Measurements from ENCODE around the gene NELL1.

Gene NELL1

GRCh38 chr11:20669820-20670684, 666 bp downstream of the NELL1 start:
- no peak for DNase-seq

DNA sequence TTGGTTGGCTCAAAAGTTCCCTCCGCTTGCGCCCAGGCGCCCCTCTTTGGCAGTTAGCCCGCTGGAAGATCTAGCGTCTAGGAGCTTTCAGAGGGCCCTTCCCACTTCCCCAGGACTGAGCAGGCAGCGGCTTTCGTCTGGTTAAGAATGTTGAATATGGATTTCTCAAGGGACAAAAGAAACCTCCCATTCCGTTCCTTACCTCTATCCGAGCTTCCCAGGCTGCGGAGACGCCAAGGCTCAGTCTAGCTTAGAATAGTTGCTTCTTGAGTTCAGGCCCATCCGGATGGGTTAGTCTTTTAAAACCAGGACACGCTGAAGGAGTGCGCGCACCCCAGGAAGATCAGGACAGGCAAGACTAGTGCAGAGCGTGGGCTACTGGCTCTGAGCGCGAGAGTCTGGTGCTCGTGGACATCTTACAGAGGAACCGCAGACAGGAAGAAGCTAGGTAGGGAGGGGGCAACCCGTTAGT, 1.6 kb downstream of the NELL1 start:
- DNase-seq: no peak

- peak; percentile 85 for DNase-seq
Observed at GRCh38 chr11:20671856-20672546, 2.6 kb downstream of the NELL1 start.

DNA sequence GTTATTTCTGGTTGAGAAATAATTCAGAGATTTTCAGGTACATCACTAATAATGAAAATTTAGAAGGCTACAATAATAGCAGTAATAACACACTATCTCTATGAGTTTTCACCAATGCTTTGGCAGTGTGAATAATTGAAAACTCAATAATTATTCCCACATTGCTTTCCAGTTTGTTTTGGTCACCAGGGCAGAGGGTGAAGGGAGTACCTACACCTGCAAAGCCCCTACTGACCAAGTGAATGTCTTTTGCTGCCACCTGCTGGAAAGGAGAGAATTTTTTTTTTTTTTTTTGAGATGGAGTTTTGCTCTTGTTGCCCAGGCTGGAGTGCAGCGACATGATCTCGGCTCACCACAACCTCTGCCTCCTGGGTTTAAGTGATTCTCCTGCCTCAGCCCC, 3.2 kb downstream of the NELL1 start:
- DNase-seq: peak; percentile 59

GRCh38 chr11:20676658-20677057, 7.3 kb downstream of the NELL1 start:
- no peak for DNase-seq

DNA sequence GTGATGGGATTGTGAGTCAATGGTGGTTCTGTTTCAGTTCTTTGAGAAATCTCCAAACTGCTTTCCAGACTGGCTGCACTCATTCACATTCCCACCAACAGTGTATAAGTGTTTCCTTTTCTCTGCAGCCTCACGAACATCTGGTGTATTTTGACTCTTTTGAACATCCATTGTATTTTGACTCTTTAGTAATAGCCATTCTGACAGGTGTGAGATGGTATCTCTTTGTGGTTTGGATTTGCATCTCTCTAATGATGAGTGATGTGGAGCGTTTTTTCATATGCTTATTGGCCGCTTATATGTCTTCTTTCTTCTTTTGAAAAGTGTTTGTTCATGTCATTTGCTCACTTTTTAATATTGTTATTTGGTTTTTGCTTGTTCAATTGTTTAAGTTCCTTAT, 19.4 kb downstream of the NELL1 start:
- no peak for DNase-seq

- no peak for DNase-seq
Observed at GRCh38 chr11:20707876-20708275, 38.5 kb downstream of the NELL1 start.

DNA sequence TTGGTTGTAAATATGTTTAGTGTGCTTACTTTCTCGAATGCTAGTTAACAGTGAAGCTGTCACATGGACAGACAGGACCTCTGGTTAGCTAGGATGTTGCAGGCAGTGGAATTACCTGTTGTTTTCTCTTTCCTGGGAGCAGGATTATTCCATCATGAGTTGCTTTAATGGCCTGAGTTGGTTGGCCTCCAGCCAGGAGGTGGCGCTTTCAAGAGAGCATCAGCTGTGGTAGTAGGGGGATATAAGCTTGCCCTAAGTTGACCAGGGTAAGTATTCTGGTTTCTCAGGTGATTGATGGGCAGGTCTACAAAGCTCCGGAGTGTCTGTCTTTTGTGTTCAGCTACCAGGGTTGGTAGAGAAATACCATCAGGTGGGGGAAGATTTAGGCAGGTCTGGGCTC, 43.5 kb downstream of the NELL1 start:
- DNase-seq: no peak

- DNase-seq: no peak
Observed at GRCh38 chr11:20715464-20715863, 46.1 kb downstream of the NELL1 start.

DNA sequence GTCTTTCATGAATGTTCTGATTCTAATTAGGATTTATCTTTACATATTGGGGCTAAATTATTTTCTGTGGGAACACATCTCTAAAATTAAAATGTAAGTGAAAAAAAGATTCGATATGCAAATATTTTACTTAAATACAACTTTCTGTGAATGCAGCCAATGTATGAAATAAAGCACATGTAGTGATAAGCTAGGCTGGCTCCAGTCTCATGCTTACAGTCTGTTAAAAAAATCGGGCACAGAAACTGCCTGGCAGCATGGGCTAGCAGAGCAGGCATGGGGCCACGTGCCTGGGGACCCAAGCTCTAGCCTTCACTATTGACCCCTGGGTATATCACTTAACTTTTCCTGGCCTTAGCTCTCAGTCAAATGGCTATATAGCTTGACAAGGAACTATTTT, 46.5 kb downstream of the NELL1 start:
- no peak for DNase-seq

- no peak for DNase-seq
Observed at GRCh38 chr11:20719821-20720220, 50.4 kb downstream of the NELL1 start.

DNA sequence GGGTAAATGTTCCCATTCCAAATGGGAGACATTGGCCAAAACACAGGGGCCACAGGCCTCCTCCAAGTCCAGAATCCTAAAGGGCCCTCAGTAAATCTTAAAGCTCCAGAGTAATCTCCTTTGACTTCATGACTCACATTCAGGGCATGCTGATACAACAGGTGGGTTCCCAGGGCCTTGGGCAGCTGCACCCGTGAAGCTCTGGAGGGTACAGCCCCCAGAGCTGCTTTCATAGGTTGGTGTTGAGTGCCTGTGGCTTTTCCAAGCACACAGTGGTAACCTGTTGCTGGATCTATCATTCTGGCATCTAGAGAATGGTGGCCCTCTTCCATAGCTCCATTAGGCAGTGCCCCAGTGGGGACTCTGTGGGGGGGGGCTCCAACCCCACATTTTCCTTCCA, 54.0 kb downstream of the NELL1 start:
- no peak for DNase-seq

- DNase-seq: no peak
Observed at GRCh38 chr11:20729597-20730105, 60.3 kb downstream of the NELL1 start.

DNA sequence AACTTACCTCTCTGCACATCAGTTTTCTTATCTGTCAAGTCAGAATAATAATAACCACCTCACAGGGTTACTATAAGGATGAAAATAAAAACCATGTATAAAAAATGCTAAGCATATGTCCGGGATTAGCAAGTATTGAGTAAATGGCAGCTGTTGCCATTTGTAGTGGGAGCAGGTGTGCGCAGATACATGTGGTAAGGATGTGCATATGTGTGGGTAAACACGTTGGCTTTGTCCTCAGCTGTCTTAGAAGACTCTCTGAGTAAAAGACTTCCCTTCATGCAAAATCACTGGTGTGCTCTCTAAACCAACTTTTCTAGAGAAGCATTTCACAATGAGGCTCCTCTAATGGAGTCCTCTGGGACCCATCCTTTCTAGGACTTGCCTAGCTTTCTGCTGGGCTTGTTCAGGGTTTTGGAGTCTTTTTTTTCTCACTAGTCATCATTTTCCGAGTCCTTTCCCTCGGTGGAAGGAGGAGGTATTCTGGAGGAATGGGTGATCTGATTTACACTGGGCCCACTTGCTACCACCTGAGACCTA, 62.4 kb downstream of the NELL1 start:
- no peak for DNase-seq

DNA sequence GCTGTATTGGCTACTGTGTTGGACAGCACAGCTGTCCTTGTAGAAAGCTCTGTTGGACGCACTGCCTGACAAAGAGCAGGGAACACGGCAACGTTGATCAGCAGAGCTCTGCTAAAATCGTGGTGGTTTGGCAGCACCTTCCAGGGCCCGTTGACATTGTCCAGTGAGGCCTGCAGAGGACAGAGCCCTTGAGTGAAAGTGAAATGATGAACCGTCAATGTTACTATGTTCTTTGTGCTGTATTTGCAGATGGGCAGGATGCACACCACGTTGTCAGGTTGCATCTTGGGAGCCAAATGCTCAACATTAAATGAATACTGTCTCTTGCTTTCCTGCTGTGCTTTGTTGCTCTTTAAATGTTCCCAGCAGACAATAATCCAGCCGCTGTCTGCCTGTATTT, 69.7 kb downstream of the NELL1 start:
- DNase-seq: no peak

- DNase-seq: no peak
Observed at GRCh38 chr11:20739577-20739976, 70.2 kb downstream of the NELL1 start.

GRCh38 chr11:20754933-20755332, 85.5 kb downstream of the NELL1 start:
- no peak for DNase-seq

- DNase-seq: no peak
Observed at GRCh38 chr11:20759541-20759940, 90.2 kb downstream of the NELL1 start.

GRCh38 chr11:20760811-20761210, 91.4 kb downstream of the NELL1 start:
- DNase-seq: no peak

DNA sequence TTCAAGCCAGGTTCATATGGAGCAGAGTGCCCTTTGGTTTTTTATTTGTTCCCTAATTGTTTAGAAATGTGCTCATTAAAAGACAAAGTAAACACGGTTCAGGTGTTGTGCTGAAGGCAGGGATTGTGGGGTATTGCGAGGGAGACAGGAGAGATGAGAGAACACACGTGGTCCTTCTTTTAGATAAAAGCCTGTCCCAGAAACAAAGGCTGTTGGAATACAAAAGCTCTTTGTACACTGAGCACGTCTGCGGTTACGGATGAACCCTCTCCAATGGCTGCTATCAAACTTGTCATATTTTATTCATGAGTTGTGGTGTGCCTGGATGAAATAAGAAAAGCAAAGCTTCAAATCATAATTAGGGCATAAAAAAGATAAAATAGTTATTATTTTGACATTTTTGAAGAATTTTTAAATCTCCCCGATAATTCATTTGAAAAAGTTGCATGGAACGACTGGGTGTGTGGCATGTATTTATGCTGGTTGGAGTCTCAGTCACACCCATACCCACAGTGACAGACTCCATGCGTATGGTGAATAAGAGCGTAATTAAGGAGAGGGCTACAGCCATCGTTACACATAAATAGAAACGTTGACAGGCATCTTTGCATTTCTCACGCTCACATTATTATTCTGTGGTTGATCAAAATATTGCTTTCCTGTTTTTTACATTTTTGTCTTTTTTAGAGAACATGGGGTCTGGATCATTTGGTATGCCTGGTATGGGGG, 92.9 kb downstream of the NELL1 start:
- peak; percentile 83 for DNase-seq

DNA sequence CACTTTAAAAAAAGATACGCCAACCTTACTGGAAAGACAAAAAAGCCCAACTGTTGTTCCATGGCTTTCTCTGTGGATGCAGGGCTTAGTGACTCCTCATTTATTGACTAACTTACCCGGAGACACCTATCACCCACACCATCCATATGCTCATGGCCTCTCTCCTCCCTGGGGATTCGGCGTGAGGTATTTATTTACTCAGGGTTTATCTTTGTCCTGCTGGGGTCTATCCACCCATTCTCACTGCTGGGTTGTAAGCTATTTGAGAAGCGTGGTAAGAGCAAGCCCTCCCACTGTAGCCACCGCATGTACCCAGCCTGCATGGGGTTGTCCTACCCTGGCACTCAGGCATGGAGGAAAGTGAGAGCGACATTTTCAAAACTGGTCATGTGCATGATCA, 93.6 kb downstream of the NELL1 start:
- no peak for DNase-seq

- DNase-seq: peak; percentile 46
Observed at GRCh38 chr11:20770414-20770946, 101.1 kb downstream of the NELL1 start.

- no peak for DNase-seq
Observed at GRCh38 chr11:20771026-20771425, 101.6 kb downstream of the NELL1 start.

Data from NCI-H1105 (cell line).